Forelimb muscle (tissue), 1 donor: ENCODE results near the gene KIF25. TPM values are rescaled to one million over a fixed set of nuclear protein-coding genes. Genes with fewer than 3 reads are reported as not detected.

Experiments
- DNase-seq: peaks from one replicate; pipeline ENCODE4 v3.0.0-alpha.2; 2013; ENCODE audit warnings: low read depth
- polyA plus RNA-seq: library from polyadenylated mRNA; unstranded; fragments of 120-200 nt; gene quantifications from one replicate; pipeline ENCODE4 v1.2.1, GENCODE V29; 2013; ENCODE audit not compliant: insufficient read length

KIF25 gene
- polyA plus RNA-seq, 1 donor, result 0.73 TPM

GRCh38 chr6:168086616-168087015 lies 89.1 kb downstream of the KIF25 start:
- DNase-seq, result no peak

DNA sequence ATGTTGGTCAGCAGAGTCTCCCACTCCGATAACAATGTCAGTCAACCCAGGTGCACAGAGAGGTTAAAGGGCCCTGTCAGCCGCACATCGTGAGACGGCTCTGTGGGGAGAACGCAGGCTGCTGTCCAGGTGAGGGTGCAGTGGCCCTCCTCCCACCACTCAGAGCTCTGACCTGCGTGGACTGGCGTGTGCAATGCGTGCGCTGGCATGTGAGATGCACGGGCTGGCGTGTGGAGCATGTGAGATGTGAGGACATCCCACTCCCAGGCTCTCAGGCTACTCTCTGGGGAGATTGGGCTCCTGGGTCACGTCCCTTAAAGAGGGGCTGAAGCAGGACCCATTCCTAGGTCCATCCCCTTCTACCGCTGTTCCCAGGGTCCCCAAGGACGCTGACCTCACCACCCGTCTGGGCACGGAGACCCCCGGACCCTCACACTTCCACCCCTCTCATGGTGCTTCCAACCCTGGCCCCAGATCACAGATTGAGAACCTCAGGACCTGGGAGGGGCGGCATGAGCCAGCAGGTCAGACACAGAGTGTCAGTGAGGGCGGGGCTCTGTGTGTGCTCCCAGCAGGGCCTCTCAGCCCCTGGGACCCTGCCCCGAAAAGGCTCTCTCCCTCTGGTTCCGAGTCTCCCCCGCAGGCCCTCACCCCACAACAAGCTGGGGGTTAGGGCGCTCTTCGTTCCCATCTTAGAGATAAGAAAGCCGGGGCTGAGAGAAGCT lies 90.1 kb downstream of the KIF25 start:
- no peak for DNase-seq

GRCh38 chr6:168088161-168089053 lies 90.9 kb downstream of the KIF25 start:
- DNase-seq, result peak; percentile 20

GRCh38 chr6:168089186-168090063 lies 92.0 kb downstream of the KIF25 start:
- DNase-seq, result no peak

DNA sequence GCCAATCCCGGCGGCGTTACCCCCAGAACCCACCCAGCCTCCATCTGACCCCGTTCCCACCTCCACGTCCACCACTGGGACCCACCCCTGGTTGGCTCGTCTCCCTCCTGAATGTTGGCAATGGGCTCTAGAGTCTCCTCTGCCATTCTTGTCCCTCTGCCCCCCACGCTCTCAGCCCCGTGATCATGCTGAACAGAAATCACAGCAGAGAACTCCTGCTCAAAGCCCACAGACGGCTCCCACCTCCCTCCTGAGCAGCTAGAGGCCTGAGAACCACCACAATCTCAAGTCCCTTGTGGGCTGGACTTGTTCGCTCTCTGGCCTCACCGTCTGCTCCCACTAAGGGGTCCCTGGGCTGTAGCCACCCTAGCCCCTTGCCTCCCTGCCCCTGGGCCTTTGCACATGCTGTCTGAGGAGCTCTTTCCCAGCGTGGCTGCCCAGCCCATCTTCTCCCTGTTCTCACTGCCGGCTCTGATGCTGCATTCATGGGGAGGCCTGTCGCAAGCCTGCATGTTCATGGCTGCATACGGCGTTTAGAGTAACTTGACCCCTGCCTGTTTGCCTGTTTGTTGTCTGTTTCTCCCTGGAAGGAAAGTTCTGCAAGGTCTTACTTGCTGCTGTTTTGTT lies 92.7 kb downstream of the KIF25 start:
- DNase-seq, result no peak

- no peak for DNase-seq
These were observed 93.2 kb downstream of the KIF25 start for GRCh38 chr6:168090706-168091105.

DNA sequence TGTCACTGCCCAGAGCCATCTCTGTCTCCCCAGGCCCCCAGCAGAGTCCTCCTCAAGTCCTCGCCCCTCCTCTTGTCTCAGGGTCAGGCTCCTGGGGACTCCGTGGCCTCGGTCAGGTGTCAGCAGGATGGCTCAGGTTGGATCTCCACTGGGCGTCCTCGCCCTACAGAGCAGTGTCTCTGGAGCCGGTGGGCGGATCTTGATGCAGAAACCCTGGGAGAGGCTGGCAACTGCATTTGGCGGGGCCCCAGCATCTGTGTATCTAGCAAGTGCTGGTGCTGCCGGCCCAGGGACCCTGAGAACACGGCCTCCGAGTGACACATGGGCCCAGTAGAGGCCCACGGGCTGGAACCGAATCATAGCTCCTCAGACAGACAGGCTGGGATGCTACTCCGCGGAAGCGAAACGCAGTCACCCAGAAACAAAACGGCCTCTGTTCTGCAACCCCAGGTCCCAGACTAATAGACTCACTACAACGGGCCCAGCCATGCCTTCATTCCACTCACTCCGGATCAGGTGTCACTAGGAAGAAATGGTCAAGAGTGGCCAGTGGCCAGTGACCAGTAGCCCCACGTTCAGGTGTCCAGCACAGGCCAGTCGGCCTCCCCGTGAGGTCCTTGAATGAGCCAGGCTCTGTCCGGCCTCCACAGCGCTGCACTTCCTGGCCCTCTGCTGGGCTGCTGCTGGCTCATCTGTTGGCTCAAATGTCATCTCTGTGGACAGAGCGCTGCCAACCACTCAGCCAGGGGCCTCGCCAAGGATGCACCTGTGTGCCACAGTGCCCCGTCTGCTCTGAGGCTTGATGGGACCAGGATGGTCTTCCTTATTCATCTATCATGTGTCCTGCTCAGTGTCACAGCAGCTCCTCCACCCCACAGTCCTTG lies 94.2 kb downstream of the KIF25 start:
- no peak for DNase-seq

- no peak for DNase-seq
These were observed 95.1 kb downstream of the KIF25 start for GRCh38 chr6:168092541-168092940.

- DNase-seq, result no peak
These were observed 95.6 kb downstream of the KIF25 start for GRCh38 chr6:168093071-168093505.

GRCh38 chr6:168093634-168094033 lies 96.2 kb downstream of the KIF25 start:
- DNase-seq, result no peak

Other genes starting within 250 kb of the KIF25 start
- gene AFDN, start 170.8 kb upstream of the KIF25 start, polyA plus RNA-seq, result 45.7 TPM
- gene FRMD1, start 81.5 kb downstream of the KIF25 start, polyA plus RNA-seq, result 0.24 TPM